SK-N-SH treated with all-trans-retinoic acid at 6 μM for 48 hours (cell line): Measurements from ENCODE around the gene ARAP2.

Experiments used
- ARNTL ChIP-seq: fragments of 450-650 bp; formaldehyde crosslinking; IDR thresholded peaks from 2 replicates; pipeline ENCODE4 v1.5.0; 2020; ENCODE audit warnings: low read depth, mild to moderate bottlenecking, moderate library complexity, borderline replicate concordance
- ISL1 ChIP-seq: fragments of 250-450 bp; sonication (Bioruptor Pico); IDR thresholded peaks from 2 replicates; pipeline ENCODE4 v2.1.2; 2022; ENCODE audit warnings: mild to moderate bottlenecking, moderate library complexity
- PATZ1 ChIP-seq: fragments of 250-450 bp; sonication (Bioruptor Pico); IDR thresholded peaks from 2 replicates; pipeline ENCODE4 v1.8.0; 2020; ENCODE audit warnings: mild to moderate bottlenecking, moderate library complexity, borderline replicate concordance
- RARB ChIP-seq: fragments of 250-450 bp; sonication (Bioruptor Pico); IDR thresholded peaks from 2 replicates; pipeline ENCODE4 v1.8.0; 2021; ENCODE audit warnings: mild to moderate bottlenecking, moderate library complexity
- ZFP30 ChIP-seq: fragments of 450-650 bp; formaldehyde crosslinking; IDR thresholded peaks from 2 replicates; pipeline ENCODE4 v1.5.0; 2022; ENCODE audit warnings: mild to moderate bottlenecking, moderate library complexity
- ZNF565 ChIP-seq: fragments of 450-650 bp; formaldehyde crosslinking; conservative IDR thresholded peaks from 2 replicates; pipeline ENCODE4 v1.5.0; 2020; ENCODE audit warnings: low read depth, mild to moderate bottlenecking, moderate library complexity
- ZNF70 ChIP-seq: fragments of 450-650 bp; formaldehyde crosslinking; IDR thresholded peaks from 2 replicates; pipeline ENCODE4 v1.5.0; 2020; ENCODE audit warnings: mild to moderate bottlenecking, moderate library complexity

- TF ChIP-seq PATZ1 (CRISPR knock-in tag), result no peak
- no peak for TF ChIP-seq ISL1 (CRISPR knock-in tag)
- no peak for TF ChIP-seq ZNF70
- no peak for TF ChIP-seq RARB (CRISPR knock-in tag)
- no peak for TF ChIP-seq ZFP30 (CRISPR knock-in tag)
- no peak for TF ChIP-seq ZNF565 (CRISPR knock-in tag)
- TF ChIP-seq ARNTL (CRISPR knock-in tag), result no peak
Measured at GRCh38 chr4:36056136-36056535, 188.2 kb downstream of the ARAP2 start.
